Ascending aorta (tissue), 2 donors: ENCODE data around the gene HYOU1. TPM values are rescaled to one million over a fixed set of nuclear protein-coding genes. Genes with fewer than 3 reads are reported as not detected.

Experiments used
- DNase-seq, 2 donors: peaks; one replicate each; pipeline ENCODE4 v3.0.0-alpha.2; 2019; ENCODE audit warnings: low spot score in 2 of 2
- H3K27ac ChIP-seq, 2 donors: fragments of 200-600 bp; sonication (generic); one replicate each; pipeline ENCODE4 v1.5.1; 2016 to 2017; ENCODE audit warnings: mild to moderate bottlenecking in 1 of 2
- H3K27me3 ChIP-seq: fragments of 200-600 bp; sonication (generic); one replicate; pipeline ENCODE4 v1.5.1; 2017
- H3K36me3 ChIP-seq, 2 donors: fragments of 200-600 bp; sonication (generic); one replicate each; pipeline ENCODE4 v1.5.1; 2016
- H3K4me1 ChIP-seq, 2 donors: fragments of 200-600 bp; sonication (generic); one replicate each; pipeline ENCODE4 v1.5.1; 2016 to 2017; ENCODE audit warnings: mild to moderate bottlenecking in 1 of 2
- H3K4me3 ChIP-seq, 2 donors: fragments of 200-600 bp; sonication (generic); one replicate each; pipeline ENCODE4 v1.5.1; 2016 to 2017; ENCODE audit warnings: mild to moderate bottlenecking in 1 of 2
- H3K9me3 ChIP-seq, 2 donors: fragments of 200-600 bp; sonication (generic); one replicate each; pipeline ENCODE4 v1.5.1; 2016
- CTCF ChIP-seq, 3 experiments: fragments of 200-600 bp in 2 of 3; fragments of 450-650 bp in 1 of 3; sonication (generic) in 2 of 3; IDR thresholded peaks; one replicate each; pipeline ENCODE4 v1.5.1; 2016 to 2019; ENCODE audit warnings: antibody characterized with exemption in 3 of 3, mild to moderate bottlenecking in 1 of 3, moderate library complexity in 1 of 3
- intact Hi-C: fragments of 100-400 bp; cut with DNase I; formaldehyde crosslinking; loops from one replicate; pipeline ENCODE4 v1.15.1; 2023
- total RNA-seq: library from RNA; depleted of rRNA; stranded (reverse); fragments of >200 nt; gene quantifications from one replicate; pipeline ENCODE4 v1.1.0, GENCODE V29; 2016

The HYOU1 gene
- total RNA-seq, 1 donor from 2014 or later: 98.4 TPM

GRCh38 chr11:119012629-119013170 lies 44.3 kb downstream of the HYOU1 start:
- no peaks in the 10 kb centered on the region for H3K9me3 ChIP-seq
- intact Hi-C loops: no loop called here
- no peak overlapping the region for H3K4me3 ChIP-seq
- H3K27me3 ChIP-seq: no peaks in the 10 kb centered on the region
- no peak for TF ChIP-seq CTCF (IDR thresholded peaks at IDR 0.05)
- peaks cover 65 to 84% of the 10 kb centered on the region in 2 donors for H3K36me3 ChIP-seq
- no peak overlapping the region for H3K27ac ChIP-seq
- no peak for DNase-seq
- H3K4me1 ChIP-seq: peaks cover 7 to 15% of the 10 kb centered on the region in 2 donors

GRCh38 chr11:119011476-119012053 lies 45.4 kb downstream of the HYOU1 start:
- intact Hi-C loops: no loop called here
- no peaks in the 10 kb centered on the region for H3K9me3 ChIP-seq
- no peak overlapping the region for H3K27ac ChIP-seq
- no peaks in the 10 kb centered on the region for H3K27me3 ChIP-seq
- no peak for DNase-seq
- no peak overlapping the region for H3K4me3 ChIP-seq
- H3K36me3 ChIP-seq: peaks cover 75 to 93% of the 10 kb centered on the region in 2 donors
- no peak for TF ChIP-seq CTCF (IDR thresholded peaks at IDR 0.05)
- peaks cover under 1 to 9% of the 10 kb centered on the region in 2 donors for H3K4me1 ChIP-seq

GRCh38 chr11:119006656-119007055 lies 50.3 kb downstream of the HYOU1 start:
- H3K36me3 ChIP-seq: peaks cover 64 to 81% of the 10 kb centered on the region in 2 donors
- no peak overlapping the region for H3K27ac ChIP-seq
- TF ChIP-seq CTCF (IDR thresholded peaks at IDR 0.05): no peak
- H3K4me1 ChIP-seq: no peaks in the 10 kb centered on the region
- intact Hi-C loops: no loop called here
- H3K4me3 ChIP-seq: no peak overlapping the region
- DNase-seq: no peak
- no peaks in the 10 kb centered on the region for H3K9me3 ChIP-seq
- H3K27me3 ChIP-seq: no peaks in the 10 kb centered on the region

GRCh38 chr11:119000906-119001305 lies 56.1 kb downstream of the HYOU1 start:
- Histone ChIP-seq H3K36me3 (peaks cover 24 to 54% of the 10 kb centered on the region in 2 donors), H3K27ac (no peak overlapping the region), H3K27me3 (no peaks in the 10 kb centered on the region), H3K4me3 (no peak overlapping the region), H3K9me3 (no peaks in the 10 kb centered on the region), H3K4me1 (peaks cover 9 to 20% of the 10 kb centered on the region in 2 donors)
- intact Hi-C loops: no loop called here
- TF ChIP-seq CTCF (IDR thresholded peaks at IDR 0.05): no peak
- DNase-seq: no peak

- peaks cover 20 to 35% of the 10 kb centered on the region in 2 donors for H3K36me3 ChIP-seq
- peak overlapping the region; percentile 91 to 93 for H3K27ac ChIP-seq
- H3K27me3 ChIP-seq: no peaks in the 10 kb centered on the region
- no peaks in the 10 kb centered on the region for H3K9me3 ChIP-seq
- no peak for TF ChIP-seq CTCF (IDR thresholded peaks at IDR 0.05)
- peak overlapping the region; percentile 81 to 91 for H3K4me3 ChIP-seq
- intact Hi-C loops: loop anchor here (1.0 to 2.0 kb wide), 3 partner anchors 19 to 70 kb away; partner anchors contain the start of genes RPS25, SLC37A4 and TRAPPC4
- no peak for DNase-seq
- H3K4me1 ChIP-seq: peaks cover 9 to 20% of the 10 kb centered on the region in 2 donors
Measured at GRCh38 chr11:118998822-118999221, 58.2 kb downstream of the HYOU1 start.
